Fibroblast of pulmonary artery (primary cell): ENCODE results near the gene JAKMIP2.
"Not testable (repeated sequence)": the region's sequence is repeated elsewhere in the genome, so short reads cannot be mapped to it uniquely, and the experiment has no call there.

ENCODE experiments used
- DNase-seq: peaks from one replicate; pipeline ENCODE4 v3.0.0-alpha.2; 2010; ENCODE audit warnings: low read depth
- H3K4me3 ChIP-seq: replicated peaks from 2 replicates; pipeline ENCODE4 v1.5.1; 2011; ENCODE audit warnings: low read depth, mild to moderate bottlenecking, control low read depth, low read length, moderate library complexity
- CTCF ChIP-seq: IDR thresholded peaks from 2 replicates; pipeline ENCODE4 v1.5.1; 2011; ENCODE audit warnings: mild to moderate bottlenecking, control low read depth, low read length, inconsistent platforms; ENCODE audit errors: missing control alignments

Gene JAKMIP2

DNA sequence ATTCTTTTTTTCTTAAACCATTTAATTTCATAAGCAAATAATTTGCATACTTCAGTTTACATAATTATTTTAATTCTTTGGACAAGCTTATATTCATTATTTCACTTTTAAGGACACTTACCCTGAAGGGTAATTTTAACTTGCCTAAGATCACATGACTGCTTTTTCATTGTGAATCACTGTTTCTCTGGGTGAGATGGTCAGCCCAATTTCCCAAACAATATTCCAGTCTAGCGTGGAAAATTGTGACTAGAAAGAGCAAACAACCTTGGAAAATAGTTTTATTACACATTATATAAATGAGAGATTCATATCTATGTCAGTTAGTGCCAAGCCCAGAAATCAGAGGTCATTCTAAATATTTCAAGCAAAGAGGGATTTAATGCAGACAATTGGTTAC lies 21.4 kb upstream of the JAKMIP2 start:
- no peak overlapping the region for H3K4me3 ChIP-seq
- no peak for DNase-seq
- no peak for TF ChIP-seq CTCF

DNA sequence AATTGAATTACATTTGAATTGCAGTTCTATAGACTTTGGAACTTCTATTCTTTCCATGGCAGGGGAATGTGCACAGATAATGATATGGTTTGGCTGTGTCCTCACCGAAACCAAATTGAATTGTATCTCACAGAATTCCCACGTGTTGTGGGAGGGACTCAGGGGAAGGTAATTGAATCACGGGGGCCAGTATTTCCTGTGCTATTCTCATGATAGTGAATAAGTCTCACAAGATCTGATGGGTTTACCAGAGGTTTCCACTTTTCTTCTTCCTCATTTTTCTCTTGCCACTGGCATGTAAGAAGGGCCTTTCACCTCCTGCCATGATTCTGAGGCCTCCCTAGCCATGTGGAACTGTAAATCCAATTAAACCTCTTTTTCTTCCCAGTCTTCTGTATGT lies 20.6 kb upstream of the JAKMIP2 start:
- not testable (repeated sequence) for DNase-seq, H3K4me3 ChIP-seq

DNA sequence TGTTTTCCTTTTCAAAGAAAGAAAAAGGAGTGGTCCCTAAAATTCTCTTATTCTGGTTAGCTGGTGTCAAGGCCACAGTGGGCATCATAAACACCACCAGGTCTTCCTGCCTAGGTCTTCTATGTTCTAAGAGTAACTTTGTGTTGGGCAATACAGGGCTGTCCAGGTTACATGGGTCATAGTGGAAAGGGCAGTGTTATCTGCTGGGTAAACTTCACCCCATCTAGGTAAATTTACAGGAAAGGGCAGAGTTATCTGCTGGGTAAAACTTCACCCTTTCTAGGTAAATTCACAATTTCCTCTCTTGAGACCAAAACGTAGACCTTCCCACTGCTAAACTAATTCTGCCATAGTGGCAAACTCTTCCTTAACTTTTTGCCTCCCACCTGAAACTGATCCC lies 18.9 kb upstream of the JAKMIP2 start:
- no peak for DNase-seq
- TF ChIP-seq CTCF, result no peak
- H3K4me3 ChIP-seq, result no peak overlapping the region

GRCh38 chr5:147800491-147800890 lies 18.0 kb upstream of the JAKMIP2 start:
- H3K4me3 ChIP-seq, result no peak overlapping the region
- DNase-seq, result no peak
- TF ChIP-seq CTCF, result no peak

DNA sequence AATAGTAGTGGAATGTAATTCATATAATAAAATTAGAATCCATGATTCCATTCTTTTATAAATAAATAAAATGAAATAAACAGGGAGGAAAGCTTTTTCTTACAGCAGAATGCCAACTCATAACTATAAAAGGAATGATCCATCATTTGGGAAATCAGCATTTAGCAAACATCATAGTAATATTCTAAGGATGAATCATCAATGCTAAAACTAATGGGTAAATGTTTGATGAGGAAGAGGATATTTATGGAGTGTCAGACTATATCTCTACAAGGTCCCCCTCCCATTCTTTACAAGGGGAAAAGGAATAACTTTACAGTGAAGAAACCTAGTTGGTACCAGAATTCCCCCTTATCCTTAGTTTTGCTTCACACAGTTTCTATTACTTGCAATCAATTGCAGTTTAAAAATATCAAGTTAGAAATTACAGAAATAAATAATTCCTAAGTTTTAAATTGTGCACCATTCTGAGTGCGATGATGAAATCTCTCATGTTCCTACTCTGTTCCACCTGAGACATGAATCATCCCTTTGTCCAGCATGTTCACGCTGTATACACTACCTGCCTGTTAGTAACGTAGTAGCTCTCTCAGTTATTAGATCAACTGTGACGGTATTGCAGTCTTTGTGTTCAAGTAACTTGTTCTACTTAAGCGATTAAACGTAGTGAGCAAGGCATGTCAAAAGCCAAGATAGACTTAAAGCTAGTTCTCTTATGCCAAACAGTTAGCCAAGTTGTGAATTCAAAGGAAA lies 14.2 kb upstream of the JAKMIP2 start:
- DNase-seq, result no peak
- no peak for TF ChIP-seq CTCF
- no peak overlapping the region for H3K4me3 ChIP-seq

DNA sequence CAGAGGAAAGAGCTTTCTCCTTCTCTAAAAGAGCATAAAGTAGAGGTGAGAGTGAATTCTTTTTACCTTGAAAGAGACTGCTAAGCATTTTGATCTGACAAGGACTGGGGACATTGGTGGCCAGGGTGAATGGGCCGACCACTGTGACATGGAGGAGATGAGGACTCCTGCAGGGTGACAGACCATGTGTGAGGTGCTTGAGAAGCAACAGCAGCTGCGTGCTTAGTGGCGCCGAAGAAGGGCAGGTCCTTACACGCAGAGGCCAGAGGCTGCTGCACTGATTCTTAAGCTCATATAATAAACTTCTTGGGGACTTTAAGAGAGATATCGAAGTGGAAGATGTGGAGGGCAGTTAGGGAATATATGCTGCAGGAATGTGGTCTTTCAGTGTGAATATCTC lies 8.7 kb upstream of the JAKMIP2 start:
- DNase-seq, result no peak
- no peak overlapping the region for H3K4me3 ChIP-seq
- no peak for TF ChIP-seq CTCF

DNA sequence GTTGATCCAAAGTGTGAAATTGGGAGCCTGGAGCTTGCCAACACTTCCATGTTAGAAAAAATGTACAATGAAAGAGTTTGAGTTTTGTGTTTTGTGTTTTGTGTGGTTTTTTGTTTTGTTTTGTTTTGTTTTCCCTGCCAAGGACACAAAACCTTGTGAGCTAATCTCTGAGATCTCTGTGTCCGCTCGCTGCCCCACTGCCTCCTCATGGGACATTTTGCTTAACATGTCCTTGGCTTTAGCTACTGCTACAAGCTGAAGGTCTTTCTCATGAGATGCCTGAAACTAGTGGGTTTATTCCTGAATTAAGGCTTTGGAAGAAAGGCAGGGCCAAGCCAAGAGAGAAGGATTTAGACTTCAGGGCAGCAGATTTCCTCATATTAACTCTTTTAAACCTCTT lies 7.3 kb upstream of the JAKMIP2 start:
- no peak for TF ChIP-seq CTCF
- no peak overlapping the region for H3K4me3 ChIP-seq
- no peak for DNase-seq

DNA sequence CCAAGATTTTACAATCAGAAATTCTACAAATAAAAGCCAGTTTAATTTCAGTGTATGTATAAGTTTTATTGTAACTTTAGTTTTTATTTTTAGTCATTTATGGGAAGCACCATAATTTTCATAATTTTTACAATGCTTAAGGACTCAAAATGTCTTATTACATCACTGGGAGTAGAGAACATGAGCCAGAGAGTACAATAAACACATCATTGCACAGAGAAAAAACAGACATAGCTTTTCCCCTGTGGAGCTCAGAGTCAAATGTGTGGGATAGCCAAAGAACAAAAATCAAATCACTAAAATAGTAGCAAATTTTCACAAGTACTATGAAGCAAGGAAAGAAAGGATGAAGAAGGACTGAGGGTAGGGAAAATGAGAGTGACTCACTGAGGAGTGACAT lies 5.5 kb upstream of the JAKMIP2 start:
- DNase-seq, result no peak
- TF ChIP-seq CTCF, result no peak
- no peak overlapping the region for H3K4me3 ChIP-seq
